Spleen (tissue), 7 donors: ENCODE results near the gene RCN1.

Source experiments
- POLR2A ChIP-seq, 3 donors: fragments of 450-650 bp; IDR thresholded peaks; one replicate each; pipeline ENCODE4 v1.5.1; 2017; ENCODE audit warnings: antibody characterized with exemption in 3 of 3, mild to moderate bottlenecking in 1 of 3
- POLR2AphosphoS5 ChIP-seq, 3 donors: sonication (generic); formaldehyde crosslinking; IDR thresholded peaks; one replicate each; pipeline ENCODE4 v1.5.1; 2017; ENCODE audit warnings: antibody characterized with exemption in 3 of 3
- TF ChIP-seq, protein P1 (sequence below), 11 experiments: fragments of 200-600 bp in 7 of 11; fragments of 450-650 bp in 4 of 11; sonication (generic) in 4 of 11; IDR thresholded peaks in 8 of 11; conservative IDR thresholded peaks in 3 of 11; 1 replicate in 7 of 11; 2 replicates in 4 of 11; pipeline versions ENCODE4 v1.4.0 to v1.8.0; 2016 to 2021; ENCODE audit warnings: antibody characterized with exemption in 11 of 11, inconsistent platforms in 4 of 11, mild to moderate bottlenecking in 1 of 11
- donor health status: DM: no; HTN: no; CAD: no; lungs with moderate emphysema.
- donor health status: DM: no; HTN: no; CAD: no.
- donor health status: DM: no; HTN: no; CAD: no.

DNA sequence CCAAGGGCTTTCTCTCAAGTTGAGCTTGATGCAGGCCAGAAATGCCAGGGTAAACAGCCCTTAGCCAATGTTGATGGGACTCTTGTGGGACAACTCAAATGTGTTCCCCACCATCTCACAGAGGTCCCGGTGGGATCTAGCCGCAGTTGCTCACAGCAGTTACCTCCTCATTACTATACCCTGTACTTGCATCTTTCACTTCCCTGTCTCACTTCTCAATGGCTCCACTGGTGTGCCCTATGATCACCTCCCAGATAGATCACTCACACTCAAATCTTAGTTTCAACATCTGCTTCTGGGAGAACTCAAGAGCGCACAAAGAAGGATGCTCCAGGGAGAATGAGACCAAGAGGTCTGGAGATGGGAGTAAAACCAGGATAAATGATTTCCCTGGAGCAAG is 47.0 kb downstream of the RCN1 start:
- TF ChIP-seq, protein P1, sequence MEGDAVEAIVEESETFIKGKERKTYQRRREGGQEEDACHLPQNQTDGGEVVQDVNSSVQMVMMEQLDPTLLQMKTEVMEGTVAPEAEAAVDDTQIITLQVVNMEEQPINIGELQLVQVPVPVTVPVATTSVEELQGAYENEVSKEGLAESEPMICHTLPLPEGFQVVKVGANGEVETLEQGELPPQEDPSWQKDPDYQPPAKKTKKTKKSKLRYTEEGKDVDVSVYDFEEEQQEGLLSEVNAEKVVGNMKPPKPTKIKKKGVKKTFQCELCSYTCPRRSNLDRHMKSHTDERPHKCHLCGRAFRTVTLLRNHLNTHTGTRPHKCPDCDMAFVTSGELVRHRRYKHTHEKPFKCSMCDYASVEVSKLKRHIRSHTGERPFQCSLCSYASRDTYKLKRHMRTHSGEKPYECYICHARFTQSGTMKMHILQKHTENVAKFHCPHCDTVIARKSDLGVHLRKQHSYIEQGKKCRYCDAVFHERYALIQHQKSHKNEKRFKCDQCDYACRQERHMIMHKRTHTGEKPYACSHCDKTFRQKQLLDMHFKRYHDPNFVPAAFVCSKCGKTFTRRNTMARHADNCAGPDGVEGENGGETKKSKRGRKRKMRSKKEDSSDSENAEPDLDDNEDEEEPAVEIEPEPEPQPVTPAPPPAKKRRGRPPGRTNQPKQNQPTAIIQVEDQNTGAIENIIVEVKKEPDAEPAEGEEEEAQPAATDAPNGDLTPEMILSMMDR (IDR thresholded peaks at IDR 0.05 in 8 of 11, conservative IDR thresholded peaks at IDR 0.05 in 3 of 11) = no peak
- no peak for TF ChIP-seq POLR2A (IDR thresholded peaks at IDR 0.05)
- no peak for TF ChIP-seq POLR2AphosphoS5 (IDR thresholded peaks at IDR 0.05)
